Activated T-cell treated with anti-CD3 and anti-CD28 coated beads for 1 hour (primary cell): ENCODE measurements around the gene TNS3.
"Not testable (repeated sequence)": the region's sequence is repeated elsewhere in the genome, so short reads cannot be mapped to it uniquely, and the experiment has no call there.

ENCODE experiments used
- DNase-seq: peaks from one replicate; pipeline ENCODE4 v3.0.0-alpha.2; 2020; ENCODE audit warnings: low read depth

TNS3 gene

DNA sequence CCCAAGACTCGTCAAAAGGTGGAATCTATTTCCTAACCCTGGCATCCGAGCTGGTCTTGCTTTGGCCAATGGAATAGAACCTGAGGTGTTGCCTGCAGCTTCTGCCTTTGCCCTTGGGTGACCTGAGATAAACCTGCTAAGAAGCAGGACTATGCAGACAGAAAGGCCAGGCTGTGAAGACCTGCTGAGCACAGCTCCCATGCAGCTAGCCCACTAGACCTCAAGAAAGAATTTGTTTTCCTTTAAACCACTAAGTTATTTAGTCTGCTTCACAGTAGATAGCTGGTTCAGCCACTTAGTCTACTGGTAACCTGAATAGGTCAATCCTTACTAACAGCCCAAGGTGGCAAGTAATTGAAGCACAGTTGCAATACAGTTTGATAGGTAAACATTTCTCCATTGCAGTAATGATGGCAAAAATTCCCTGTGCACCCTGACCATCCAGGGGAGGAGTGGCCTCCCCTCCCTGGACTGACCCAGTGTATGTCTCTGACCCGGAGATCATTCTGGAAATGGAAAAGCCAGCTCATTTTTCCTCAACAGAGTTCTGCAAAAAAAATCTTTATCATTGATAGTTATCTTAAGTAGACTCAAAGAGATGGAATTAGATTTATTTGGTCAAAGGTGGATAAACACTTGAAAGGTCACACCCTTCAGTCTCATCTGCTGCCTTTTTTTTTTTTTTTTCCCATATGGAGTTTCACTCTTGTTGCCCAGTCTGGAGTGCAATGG is 20.0 kb downstream of the TNS3 start:
- no peak for DNase-seq

DNA sequence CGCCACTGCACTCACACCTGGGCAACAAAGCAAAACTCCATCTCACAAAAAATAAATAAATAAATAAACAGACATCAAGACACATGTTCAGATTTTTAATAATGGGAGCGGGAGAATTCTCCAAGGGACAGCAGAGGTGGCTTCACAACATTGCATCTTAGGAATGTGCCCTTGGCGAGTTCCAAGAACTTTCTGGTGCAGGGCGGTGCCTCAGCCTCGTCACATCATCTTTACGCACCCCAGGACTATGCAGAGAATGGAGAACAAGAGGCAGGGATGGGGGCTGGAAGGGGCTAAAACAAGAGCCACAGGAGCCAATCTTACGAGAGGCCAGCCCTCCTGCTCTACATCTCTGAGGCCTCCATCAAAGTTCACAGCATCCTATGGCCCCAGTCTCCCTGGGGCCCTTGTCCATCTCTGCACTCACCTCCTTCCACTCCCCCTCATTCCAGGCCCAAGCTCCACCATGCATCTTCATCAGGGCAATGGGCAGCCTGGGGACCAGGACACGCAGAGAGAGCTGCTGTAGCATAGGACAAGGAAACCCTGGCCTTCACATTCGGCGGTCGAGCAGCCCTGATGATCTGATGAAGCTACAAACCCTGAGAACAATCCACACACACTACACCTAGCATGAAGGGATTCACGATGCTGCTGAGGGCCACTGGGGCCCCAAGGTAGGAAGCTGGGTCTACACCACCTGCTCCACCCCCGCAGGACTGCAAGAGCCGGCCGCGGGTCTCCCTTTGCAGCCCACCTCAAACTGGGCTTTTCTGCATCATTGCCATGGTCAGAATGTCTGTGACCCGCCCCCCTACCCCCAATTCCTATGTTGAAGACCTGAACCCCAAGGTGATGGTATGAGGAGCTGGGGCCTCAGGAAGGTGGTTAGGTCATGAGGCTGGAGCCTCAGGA is 22.3 kb downstream of the TNS3 start:
- DNase-seq, result no peak

DNA sequence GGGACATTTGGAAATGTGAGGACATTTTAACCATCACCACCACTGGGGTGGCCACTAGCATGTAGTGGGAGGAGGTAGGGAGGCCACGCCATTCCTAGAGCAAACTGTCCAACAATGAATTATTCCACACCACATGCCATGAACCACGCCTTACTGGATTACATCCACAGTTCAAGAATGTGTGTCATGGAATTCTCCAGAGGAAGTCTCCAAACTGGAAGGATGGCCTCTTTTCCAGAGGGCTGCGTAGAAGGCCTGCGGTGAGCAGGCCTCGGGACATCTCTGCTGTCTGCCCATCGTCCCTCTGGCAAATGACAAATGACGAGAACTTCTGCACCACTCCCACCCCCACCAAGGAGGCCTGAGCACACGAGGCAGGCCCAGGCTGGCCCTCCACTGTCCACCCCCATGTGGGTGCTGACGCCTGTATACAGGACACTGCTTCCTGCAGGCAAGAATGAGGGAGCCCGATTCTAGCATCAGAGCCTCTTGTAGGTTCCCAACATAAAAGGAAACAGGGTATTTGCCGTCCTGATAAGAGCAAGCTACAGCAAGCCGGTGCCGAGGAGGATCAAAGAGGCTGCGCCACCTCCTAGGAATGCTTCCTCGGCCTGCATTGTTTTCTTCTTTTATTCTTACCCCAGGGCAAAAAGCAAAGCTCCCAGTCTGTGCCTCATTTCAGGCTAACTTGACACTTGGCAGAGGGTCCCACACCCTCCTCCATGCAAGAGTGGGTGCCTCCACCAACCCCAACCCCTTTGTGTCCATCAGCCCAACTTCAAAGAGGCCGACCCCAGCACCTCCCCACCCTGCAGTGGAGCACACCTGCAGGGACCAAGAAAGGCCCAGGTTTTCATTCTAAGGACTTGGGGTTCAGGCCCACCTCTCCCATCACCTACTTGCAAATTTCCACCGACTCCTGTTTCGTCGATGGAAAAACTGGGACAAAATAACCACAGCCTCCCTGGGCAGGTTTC is 23.9 kb downstream of the TNS3 start:
- DNase-seq, result no peak

DNA sequence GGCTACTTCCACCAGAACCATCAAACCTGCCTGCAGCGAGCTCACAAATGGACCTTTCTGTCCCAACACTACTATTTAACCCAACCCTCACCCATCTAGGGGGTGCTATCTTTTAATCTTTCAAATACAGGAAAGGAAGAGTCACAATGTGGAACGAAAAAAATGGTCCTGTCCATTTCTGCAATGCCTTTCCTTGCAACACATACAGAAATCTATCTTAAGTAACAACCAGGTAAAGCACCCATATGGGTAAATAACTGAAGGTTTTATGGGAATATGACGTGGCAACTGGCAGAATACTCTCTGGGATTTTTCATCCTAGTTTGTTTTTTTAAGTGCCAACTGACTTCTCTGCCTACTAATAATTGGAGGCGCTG is 24.6 kb downstream of the TNS3 start:
- DNase-seq, result no peak

DNA sequence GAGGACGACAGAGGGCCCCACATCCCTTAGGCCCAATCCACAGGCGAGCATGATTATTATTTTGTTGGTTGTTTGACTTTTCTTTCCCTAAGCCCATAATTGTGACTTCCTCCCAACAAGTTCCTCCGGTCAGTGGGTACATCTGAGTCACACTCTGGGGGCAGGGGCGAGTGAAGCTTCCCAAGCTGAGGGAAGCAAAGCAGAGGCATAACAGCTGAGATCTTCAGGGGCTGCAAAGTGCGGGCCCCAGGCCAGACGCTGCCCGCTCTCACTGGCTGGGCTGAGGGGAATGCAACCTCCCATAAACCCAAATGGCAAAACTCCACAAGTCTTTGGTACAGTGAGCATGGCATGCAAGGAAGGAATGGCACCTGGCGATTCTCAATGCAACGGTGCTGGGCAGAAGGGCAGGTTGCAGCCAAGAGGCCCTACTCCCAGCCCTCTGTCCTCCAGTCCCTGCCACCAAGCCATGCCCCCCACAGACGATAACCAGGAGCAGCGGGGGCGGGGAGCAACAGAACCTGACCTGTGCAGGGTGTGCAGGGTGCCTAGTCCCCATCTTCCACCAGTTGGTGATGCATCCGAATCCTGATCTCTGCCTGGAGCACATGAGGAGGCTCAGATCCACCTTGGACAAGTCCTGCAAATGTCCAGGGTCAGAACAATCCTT is 25.3 kb downstream of the TNS3 start:
- DNase-seq, result no peak

DNA sequence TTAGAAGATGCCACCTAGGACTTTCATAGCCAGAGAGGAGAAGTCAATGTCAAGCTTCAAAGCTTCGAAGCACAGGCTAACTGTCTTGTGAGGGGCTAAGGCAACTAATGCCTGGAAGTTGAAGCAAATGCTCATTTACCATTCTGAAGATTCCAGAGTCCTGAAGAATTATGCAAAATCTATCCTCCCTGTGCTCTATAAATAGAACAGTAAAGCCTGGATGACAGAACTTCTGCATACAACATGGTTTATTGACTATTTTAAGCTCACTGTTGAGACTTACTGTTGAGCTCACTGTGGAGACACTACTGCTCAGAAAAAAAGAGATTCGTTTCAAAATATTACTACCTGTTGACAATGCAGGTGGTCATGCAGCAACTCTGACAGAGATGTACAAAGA is 28.6 kb downstream of the TNS3 start:
- DNase-seq, result no peak

DNA sequence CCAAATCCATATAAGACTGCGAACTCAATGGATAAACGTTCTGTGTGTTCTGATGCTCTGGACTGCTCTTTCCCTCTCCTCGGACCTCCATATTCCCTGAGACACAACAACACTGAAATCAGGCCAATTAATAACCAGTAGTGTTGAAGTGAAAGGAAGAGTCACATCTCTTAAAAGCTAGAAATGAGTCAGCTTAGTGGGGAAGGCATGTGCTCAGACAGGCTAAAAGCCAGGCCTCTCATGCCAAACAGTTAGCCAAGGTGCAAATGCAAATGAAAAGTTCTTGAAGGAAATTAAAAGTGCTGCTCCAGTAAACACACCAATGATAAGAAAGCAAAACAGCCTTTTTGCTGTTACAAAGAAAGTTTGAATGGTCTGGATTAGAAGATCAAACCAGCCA is 29.3 kb downstream of the TNS3 start:
- no peak for DNase-seq

DNA sequence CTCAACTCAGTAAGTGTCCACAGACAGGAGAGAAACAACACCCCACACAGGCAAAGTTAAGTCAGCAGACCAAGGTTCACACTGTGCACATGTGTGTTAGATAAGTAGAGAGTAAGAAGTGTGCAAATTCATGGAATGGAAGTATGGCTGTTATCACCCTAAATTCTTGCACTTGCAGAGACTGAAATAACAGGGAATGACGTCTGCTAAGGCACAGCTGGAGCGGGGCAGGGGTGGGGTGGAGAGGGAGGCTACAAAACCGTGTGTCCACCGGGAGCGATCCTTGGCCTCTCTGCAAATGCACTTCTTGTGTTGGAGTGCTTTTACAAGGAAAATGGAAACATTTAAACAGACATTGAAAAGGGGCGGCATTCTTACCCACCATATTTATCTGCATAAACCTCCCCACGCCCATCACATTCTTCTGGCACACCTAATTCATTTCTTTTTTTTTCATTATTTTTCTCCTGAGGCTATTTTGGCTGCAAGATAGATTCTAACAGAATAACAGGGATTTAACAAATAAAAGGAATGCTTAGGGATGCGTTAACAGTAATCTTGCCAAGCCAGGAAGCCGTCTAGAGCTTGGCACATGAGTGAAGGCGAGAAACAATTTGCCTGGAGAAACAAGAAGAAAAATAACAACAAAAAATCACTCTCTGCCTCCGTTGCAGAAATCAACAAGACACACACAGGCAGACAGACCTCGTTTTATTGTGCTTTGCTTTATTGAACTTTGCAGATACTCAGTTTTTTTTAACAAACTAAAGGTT is 30.1 kb downstream of the TNS3 start:
- DNase-seq, result no peak

DNA sequence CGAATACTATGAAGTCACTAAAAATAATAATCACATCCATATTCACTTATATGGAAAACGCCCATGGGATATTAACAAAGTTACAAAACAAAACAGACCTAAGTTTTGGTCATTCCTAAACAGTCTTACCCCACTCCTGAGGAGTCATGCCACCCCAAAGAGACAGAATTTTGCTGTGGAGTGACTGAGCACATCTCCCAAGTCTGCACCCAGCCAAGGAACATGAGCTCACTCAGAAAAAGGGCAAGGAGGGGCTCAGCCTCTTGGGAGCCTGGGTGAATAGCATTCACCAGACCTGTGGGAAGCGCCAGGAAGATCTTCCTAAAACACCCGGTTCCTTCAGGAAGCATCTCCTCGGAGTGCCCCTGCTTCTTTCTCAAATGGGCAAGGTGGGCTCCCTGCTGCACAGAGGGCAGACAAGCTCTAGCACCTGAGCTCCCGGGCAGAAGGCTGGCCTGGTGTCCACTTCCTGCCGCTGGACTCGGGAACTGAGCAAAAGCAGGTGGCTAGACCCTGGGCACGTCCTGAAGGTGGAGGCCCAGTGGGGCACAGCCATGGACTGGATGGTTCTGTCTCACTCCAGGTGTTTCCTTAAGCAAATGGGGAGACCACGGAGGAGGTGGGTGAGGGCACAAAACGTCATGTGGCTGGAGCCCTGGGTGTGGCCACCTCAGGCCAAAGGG is 31.0 kb downstream of the TNS3 start:
- DNase-seq, result no peak

DNA sequence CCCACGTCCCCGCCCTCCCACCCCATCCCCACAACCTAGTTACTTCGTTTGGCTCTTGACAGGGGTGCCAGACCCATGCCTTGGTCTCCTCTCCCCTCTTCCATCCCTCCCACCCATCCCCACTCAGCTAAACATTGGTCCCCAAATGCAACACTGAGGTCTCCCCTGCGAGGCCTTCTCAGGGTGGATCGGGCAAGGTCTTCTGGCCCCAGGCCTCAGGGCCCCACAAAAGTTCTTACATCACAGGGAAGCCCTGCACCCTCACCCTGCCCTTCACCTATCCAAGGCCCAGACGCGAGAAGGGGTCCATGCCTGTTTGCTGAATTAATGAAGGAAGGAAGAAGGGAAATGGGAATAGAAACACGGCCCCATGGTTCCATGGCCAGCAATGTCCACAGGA is 32.0 kb downstream of the TNS3 start:
- DNase-seq, result no peak

DNA sequence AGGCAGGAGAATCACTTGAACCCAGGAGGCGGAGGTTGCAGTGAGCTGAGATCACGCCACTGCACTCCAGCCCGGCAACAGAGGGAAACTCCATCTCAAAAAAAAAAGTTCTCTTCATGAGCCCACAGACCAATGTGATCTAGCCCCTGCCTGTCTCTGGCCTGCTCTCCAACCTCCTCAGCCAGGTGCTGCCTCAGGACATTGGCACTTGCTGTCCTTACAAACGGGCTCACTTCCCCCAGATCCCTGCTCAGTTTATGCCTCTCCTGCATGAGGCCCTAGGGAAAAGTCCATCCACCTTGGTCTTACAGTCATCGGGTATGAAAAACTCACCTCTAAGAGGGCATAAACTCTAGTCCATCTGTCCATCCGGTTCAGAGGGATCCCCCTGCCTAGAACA is 32.5 kb downstream of the TNS3 start:
- no peak for DNase-seq

DNA sequence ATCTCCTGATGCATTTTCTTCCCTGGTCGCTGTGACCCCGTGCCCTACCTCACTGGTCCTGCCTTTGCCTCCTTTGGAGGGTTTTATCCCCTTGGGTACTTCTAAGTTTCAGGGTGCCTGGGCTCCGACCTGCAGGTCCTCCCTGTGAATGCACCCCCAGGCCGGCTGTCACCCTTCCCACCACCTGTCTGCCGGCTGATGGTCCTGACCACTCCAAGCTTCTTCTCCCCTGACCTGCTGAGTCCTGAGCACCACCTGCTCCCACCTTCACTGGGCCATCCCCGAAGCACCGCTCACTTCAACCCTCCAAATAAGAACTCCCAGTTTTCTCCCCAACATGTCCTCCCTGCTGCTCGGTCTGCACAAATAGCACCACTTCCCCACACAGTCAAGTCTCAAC is 33.4 kb downstream of the TNS3 start:
- no peak for DNase-seq

DNA sequence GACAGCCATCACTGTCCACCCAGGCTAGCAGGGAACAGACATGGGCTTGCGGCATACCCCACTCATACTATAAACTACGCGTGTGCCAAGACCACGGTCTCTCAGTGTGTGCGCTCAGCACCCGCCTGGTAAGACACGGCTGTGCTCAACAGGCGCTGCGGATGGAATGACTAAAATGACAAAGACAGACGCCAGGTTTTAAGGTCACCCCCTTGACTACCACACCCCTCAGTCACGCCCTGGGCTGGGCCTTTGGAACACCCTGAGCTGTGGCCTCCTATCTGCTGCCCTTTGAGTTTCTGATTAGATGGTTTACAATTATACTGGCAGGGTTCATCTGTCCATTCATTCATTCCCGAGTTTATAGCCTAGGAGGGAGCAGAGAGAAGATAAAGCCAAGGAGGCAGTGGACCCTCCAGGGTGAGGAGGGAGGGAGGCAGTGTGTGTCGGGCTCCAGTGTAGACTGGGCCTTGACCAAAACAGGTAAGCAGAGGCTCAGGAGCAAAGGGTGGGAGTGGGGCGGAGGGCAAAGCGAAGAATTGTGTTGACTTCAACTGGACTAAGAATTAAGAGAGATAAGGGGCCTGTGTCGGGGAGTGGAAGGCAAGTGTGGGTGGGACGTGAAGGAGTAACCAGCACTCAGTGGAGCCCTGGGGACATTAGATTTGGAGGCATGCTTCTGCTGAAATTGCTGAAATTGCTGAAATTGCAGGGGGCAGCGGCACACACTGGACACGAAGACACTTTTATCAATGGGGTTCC is 35.0 kb downstream of the TNS3 start:
- DNase-seq, result no peak

DNA sequence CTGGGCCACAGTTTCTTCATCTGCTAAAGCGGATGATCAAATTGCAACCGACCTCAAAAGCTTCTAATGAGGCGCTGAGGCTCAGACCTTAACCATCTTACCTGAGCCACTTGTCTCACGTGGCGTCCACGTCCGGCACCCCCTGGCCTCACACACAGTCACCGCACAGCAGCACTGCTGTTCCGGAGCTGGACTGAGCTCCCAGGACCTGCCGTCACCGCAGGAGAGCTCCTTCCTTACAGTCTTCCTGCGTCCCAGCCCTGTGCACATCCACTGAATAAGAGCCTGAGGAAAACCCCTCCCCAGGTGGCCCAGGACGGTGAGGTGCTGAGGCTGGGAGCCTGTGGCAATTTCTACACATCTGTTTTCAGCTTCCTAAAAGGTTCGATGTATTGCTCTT is 35.7 kb downstream of the TNS3 start:
- DNase-seq, result no peak

DNA sequence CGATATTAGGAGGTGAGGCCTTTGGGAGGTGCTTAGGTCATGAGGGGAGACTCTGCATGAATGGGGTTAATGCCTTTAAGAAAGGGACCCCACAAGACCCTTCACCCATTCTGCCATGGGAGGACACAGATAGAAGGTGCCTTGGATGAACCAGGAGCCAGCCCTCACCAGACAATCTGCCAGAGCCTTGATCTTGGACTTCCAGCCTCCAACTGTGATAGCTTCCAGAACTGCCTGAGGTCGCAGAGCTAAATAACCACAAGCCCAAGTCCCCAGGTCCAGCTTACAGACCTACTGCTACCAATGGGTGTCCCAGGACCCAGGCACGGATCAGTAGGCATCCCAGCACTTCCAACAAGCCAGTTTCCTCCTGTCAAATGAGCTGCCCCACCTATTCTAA is 37.5 kb downstream of the TNS3 start:
- no peak for DNase-seq

DNA sequence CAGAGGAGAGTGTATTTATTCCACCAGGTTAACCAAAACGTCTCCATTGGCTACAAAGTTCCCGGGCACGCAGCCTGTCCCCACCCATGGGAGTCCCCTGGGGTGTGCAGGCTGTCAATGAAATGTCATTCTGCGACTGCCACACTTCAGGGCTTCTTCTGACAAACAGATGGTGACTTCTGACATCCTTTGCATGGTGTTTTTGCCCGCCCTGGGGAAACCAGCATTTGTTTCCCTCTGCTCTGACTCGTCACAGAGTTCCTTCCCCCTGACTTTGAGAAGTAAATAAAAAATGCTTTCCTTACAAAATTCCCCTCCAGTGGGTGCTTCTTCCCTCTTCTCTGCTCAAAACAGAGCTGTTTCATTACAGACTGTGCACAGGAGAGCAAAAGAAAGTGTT is 38.2 kb downstream of the TNS3 start:
- DNase-seq, result no peak

DNA sequence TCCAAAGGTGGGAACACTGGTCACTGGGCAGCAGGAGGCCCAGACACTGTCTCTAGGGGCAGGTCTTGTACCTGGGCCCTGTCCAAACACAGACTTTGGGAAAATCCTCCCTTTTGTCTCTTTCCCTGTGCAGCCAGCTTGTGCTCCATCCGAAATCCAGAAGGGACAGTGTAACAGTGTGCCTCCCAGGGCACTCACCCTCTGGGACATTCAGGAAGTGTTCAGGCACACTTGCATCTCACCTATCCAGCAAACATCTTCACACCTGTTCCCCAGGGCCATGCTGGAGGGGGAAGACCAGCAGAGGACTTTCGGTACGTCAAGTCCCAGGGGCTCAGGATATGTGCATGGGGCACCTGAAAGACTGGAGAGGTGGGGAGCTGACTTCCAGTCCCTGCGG is 38.9 kb downstream of the TNS3 start:
- DNase-seq, result no peak

DNA sequence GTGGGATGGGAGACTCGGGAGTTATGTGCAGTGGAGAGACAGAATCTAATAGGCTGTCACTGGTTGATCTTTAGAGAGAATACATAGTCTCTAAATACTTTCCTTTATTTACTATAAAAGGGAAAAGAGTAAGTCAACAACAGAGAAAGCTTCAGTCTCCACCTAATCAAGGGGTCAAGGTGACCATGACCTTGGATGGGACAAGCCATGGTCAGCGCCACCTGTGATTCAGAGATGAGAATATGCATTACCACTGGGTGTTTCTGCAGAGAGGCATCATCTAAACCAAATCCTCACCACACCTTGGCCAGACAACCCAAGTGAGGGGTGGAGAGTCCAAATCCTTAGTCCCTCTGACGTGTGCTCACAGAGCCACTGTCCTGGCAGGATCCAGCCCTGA is 39.9 kb downstream of the TNS3 start:
- DNase-seq, result no peak

DNA sequence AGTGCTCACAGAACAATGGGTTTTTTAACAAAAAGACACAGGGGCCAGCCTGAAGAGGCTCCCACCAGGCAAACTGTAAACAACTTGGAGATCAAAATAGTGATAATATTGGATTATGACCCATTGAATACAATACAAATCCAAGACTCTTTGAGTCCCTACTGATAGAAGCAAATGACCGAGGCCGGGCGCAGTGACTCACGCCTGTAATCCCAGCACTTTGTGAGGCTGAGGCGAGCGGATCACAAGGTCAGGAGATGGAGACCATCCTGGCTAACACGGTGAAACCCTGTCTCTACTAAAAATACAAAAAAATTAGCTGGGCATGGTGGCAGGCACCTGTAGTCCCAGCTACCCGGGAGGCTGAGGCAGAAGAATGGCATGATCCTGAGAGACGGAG is 40.4 kb downstream of the TNS3 start:
- DNase-seq, result not testable (repeated sequence)
